Breast epithelium (tissue), 4 donors: ENCODE data around the gene ALDOB. TPM values are rescaled to one million over a fixed set of nuclear protein-coding genes. Genes with fewer than 3 reads are reported as not detected.

Experiments used
- DNase-seq, 2 donors: peaks; one replicate each; pipeline ENCODE4 v3.0.0-alpha.2; 2019; ENCODE audit warnings: low spot score in 2 of 2
- H3K27ac ChIP-seq, 2 donors: fragments of 200-600 bp; sonication (generic) in 1 of 2; one replicate each; pipeline ENCODE4 v1.5.1; 2016 to 2019; ENCODE audit warnings: mild to moderate bottlenecking in 1 of 2
- H3K27me3 ChIP-seq, 2 donors: fragments of 200-600 bp; sonication (generic) in 1 of 2; one replicate each; pipeline versions ENCODE4 v1.5.1 to v1.6.0; 2017 to 2019; ENCODE audit warnings: control low read depth in 1 of 2, mild to moderate bottlenecking in 1 of 2
- H3K36me3 ChIP-seq: fragments of 200-600 bp; one replicate; pipeline ENCODE4 v1.5.1; 2019
- H3K4me1 ChIP-seq, 2 donors: fragments of 200-600 bp; sonication (generic); one replicate each; pipeline ENCODE4 v1.5.1; 2016 to 2019; ENCODE audit warnings: control low read depth in 1 of 2
- H3K4me3 ChIP-seq, 3 donors: fragments of 200-600 bp; sonication (generic); 1 replicate in 2 of 3; 2 replicates in 1 of 3; pipeline ENCODE4 v1.5.1; 2016 to 2019; ENCODE audit warnings: mild to moderate bottlenecking in 3 of 3, moderate library complexity in 2 of 3
- H3K9me3 ChIP-seq, 2 donors: fragments of 200-600 bp; sonication (generic) in 1 of 2; one replicate each; pipeline ENCODE4 v1.5.1; 2016 to 2019; ENCODE audit warnings: control low read depth in 1 of 2
- CTCF ChIP-seq, 3 donors: fragments of 450-650 bp; IDR thresholded peaks; one replicate each; pipeline ENCODE4 v1.5.1; 2016 to 2017; ENCODE audit warnings: antibody characterized with exemption in 3 of 3, mild to moderate bottlenecking in 3 of 3, moderate library complexity in 3 of 3
- POLR2A ChIP-seq: fragments of 450-650 bp; IDR thresholded peaks from one replicate; pipeline ENCODE4 v1.6.1; 2016; ENCODE audit warnings: antibody characterized with exemption, mild to moderate bottlenecking, moderate library complexity
- POLR2AphosphoS5 ChIP-seq, 3 donors: sonication (generic); formaldehyde crosslinking; IDR thresholded peaks; one replicate each; pipeline ENCODE4 v1.6.1; 2017; ENCODE audit warnings: antibody characterized with exemption in 3 of 3
- intact Hi-C: fragments of 100-400 bp; cut with DNase I; formaldehyde crosslinking; loops from one replicate; pipeline ENCODE4 v1.15.1; 2023; ENCODE audit warnings: low total_unique reads
- total RNA-seq, 3 donors: library from RNA; depleted of rRNA; stranded (reverse); fragments of >200 nt; gene quantifications; one replicate each; pipeline ENCODE4 v1.1.0, GENCODE V29; 2016

The ALDOB gene
- total RNA-seq, 3 donors from 2014 or later, result 0.66 TPM; not detected in 2

GRCh38 chr9:101380295-101380694 lies 55.3 kb downstream of the ALDOB start:
- no peaks in the 10 kb centered on the region for H3K36me3 ChIP-seq
- H3K4me1 ChIP-seq, result no peaks in the 10 kb centered on the region
- H3K4me3 ChIP-seq, result no peak overlapping the region
- intact Hi-C loops, result no loop called here
- H3K9me3 ChIP-seq, result peaks cover 8% of the 10 kb centered on the region in 2 donors
- TF ChIP-seq CTCF (IDR thresholded peaks at IDR 0.05) (no peak), POLR2AphosphoS5 (IDR thresholded peaks at IDR 0.05) (no peak), POLR2A (no peak)
- no peaks in the 10 kb centered on the region for H3K27me3 ChIP-seq
- no peak for DNase-seq
- H3K27ac ChIP-seq, result no peak overlapping the region

GRCh38 chr9:101376111-101376848 lies 59.3 kb downstream of the ALDOB start:
- TF ChIP-seq POLR2AphosphoS5 (IDR thresholded peaks at IDR 0.05) (no peak), POLR2A (no peak), CTCF (IDR thresholded peaks at IDR 0.05) (no peak)
- intact Hi-C loops, result no loop called here
- H3K4me1 ChIP-seq, result no peaks in the 10 kb centered on the region
- H3K27me3 ChIP-seq, result no peaks in the 10 kb centered on the region
- peaks cover 0 to 4% of the 10 kb centered on the region in 2 donors for H3K9me3 ChIP-seq
- DNase-seq, result no peak
- peak overlapping the region in 1 of 3 donors; percentile 8 for H3K4me3 ChIP-seq
- H3K27ac ChIP-seq, result no peak overlapping the region
- H3K36me3 ChIP-seq, result no peaks in the 10 kb centered on the region

- Histone ChIP-seq H3K9me3 (peaks cover 0 to 4% of the 10 kb centered on the region in 2 donors), H3K27me3 (no peaks in the 10 kb centered on the region), H3K4me3 (peak overlapping the region in 2 of 3 donors; percentile 8 to 20), H3K27ac (no peak overlapping the region), H3K36me3 (no peaks in the 10 kb centered on the region), H3K4me1 (no peaks in the 10 kb centered on the region)
- DNase-seq, result no peak
- intact Hi-C loops, result no loop called here
- TF ChIP-seq POLR2A (no peak), CTCF (IDR thresholded peaks at IDR 0.05) (no peak), POLR2AphosphoS5 (IDR thresholded peaks at IDR 0.05) (no peak)
Measured at GRCh38 chr9:101375546-101375945, 60.0 kb downstream of the ALDOB start.

GRCh38 chr9:101372327-101373118 lies 63.1 kb downstream of the ALDOB start:
- H3K4me3 ChIP-seq, result no peak overlapping the region
- intact Hi-C loops, result no loop called here
- H3K9me3 ChIP-seq, result peaks cover 0 to under 1% of the 10 kb centered on the region in 2 donors
- TF ChIP-seq POLR2AphosphoS5 (IDR thresholded peaks at IDR 0.05) (no peak), CTCF (IDR thresholded peaks at IDR 0.05) (no peak), POLR2A (no peak)
- no peaks in the 10 kb centered on the region for H3K4me1 ChIP-seq
- no peaks in the 10 kb centered on the region for H3K27me3 ChIP-seq
- no peak overlapping the region for H3K27ac ChIP-seq
- DNase-seq, result no peak
- no peaks in the 10 kb centered on the region for H3K36me3 ChIP-seq

- DNase-seq, result no peak
- TF ChIP-seq POLR2AphosphoS5 (IDR thresholded peaks at IDR 0.05), result no peak
- TF ChIP-seq CTCF (IDR thresholded peaks at IDR 0.05), result no peak
- TF ChIP-seq POLR2A, result no peak
- intact Hi-C loops, result no loop called here
- Histone ChIP-seq H3K4me1 (no peaks in the 10 kb centered on the region), H3K9me3 (no peaks in the 10 kb centered on the region), H3K27ac (no peak overlapping the region), H3K4me3 (no peak overlapping the region), H3K27me3 (no peaks in the 10 kb centered on the region), H3K36me3 (no peaks in the 10 kb centered on the region)
Measured at GRCh38 chr9:101371813-101372212, 63.8 kb downstream of the ALDOB start.
